ENCODE measurements around the gene CDC14C.
"Not testable (repeated sequence)": the region's sequence is repeated elsewhere in the genome, so short reads cannot be mapped to it uniquely, and the experiment has no call there.

The CDC14C gene

GRCh38 chr7:48924433-48924832 is at the start of gene CDC14C:
Gene CDC14C (plus strand): TSS chr7:48924547. CDS start chr7:48924673, 126 bp downstream.
- in situ Hi-C loops (cut with HindIII; ENCODE audit: low sequenced_read_pairs): no loop called here

- in situ Hi-C loops (cut with HindIII; ENCODE audit: low sequenced_read_pairs): no loop called here
These were observed 49.1 kb upstream of the CDC14C start for GRCh38 chr7:48875045-48875916.

DNA sequence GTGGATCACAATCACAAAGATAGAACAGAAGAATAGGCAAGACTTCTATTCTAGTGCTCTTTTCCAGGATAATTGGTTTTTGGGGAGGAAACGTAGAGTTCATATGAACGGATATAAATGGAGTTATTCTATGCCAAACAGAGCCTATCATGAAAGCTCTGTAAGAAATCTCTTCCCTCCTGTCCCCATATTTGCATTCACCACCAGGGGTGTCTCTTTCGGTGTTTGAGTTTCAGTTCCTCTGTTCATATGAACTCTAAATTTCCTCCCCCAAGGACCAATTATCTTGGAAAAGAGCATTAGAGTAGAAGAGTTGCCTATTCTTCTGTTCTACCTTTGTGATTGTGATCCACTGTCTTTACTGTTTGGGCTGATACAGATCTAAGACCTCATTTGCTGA is 48.3 kb upstream of the CDC14C start:
- in situ Hi-C loops (cut with HindIII; ENCODE audit: low sequenced_read_pairs): no loop called here

DNA sequence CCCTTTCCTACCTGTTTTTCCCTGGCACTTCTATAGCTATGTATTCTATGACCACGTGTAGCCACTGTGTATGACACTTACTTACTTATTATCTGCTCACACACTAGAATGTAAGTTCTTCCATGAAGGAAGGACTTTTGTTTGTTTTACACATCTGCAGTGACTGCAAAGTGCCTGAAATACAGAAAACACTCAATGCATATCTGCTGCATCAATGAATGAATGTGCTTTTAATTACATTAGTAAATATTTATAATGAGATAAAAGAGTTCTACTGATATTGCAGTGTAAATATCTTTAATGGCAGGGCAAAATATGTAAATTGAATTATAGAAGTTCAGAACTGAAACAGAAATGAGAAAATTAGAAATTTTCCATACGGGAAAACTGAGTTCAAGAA is 43.5 kb upstream of the CDC14C start:
- in situ Hi-C loops (cut with HindIII; ENCODE audit: low sequenced_read_pairs): no loop called here

GRCh38 chr7:48887500-48887899 is 36.8 kb upstream of the CDC14C start:
- in situ Hi-C loops (cut with HindIII; ENCODE audit: low sequenced_read_pairs): no loop called here

DNA sequence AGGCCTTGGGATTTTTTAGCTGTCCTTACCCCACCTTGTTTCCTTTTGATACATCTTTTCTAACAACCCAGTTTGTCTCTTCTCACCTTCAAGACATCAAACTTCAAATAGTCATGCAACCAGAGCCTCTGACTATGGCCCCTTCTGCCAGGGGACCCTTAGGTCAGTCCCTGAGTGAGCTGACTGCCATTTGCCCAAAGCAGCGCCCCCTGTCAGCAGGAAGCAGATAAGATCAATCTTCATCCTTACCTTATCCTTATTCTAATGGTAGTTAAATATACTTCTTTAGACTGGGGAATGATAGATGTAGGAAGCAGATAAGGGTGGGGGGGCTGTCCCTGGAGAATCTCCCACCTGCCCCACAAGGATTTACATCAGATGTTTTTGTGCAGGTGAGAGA is 29.8 kb upstream of the CDC14C start:
- in situ Hi-C loops (cut with HindIII; ENCODE audit: low sequenced_read_pairs): no loop called here

DNA sequence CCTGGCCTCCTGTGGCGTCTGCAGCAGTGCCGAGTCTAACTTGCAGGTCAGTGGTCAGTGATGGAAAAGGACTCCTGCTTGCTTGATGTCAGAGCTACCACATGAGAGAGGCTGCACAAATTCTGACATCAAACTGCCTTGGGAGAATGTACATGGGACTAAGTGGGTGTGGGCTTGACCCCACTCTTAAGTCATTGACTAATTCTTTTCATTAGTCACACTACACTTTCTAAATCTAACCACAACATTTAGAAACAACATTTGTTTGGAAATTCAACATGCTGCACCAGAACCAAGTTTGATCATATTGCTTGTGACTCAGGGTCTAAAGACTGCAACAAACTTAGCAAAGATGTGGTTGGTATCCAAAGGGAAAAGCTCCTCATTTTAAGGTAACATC is 24.4 kb upstream of the CDC14C start:
- in situ Hi-C loops (cut with HindIII; ENCODE audit: low sequenced_read_pairs): no loop called here

DNA sequence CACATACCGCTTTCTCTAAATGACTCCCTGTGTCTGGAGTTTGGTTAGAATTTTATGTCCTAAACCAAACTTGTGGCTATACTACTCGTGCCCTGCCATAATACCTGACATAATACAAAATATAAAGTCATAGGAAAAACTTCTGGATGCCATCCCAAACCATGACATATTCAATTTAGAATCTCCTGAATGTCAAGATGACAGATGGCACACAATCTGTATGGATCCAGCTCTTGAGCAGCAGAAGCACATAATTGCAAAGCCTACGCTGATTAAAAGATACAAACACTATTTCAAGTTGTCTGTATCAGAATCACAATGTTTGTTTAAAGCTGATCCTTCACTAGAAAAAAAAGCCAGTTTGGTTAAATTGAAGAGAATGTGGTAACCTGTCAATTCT is 22.4 kb upstream of the CDC14C start:
- in situ Hi-C loops (cut with HindIII; ENCODE audit: low sequenced_read_pairs): no loop called here

- in situ Hi-C loops (cut with HindIII; ENCODE audit: low sequenced_read_pairs): no loop called here
These were observed 19.4 kb upstream of the CDC14C start for GRCh38 chr7:48904975-48905374.

- in situ Hi-C loops (cut with HindIII; ENCODE audit: low sequenced_read_pairs): not testable (repeated sequence)
These were observed 18.7 kb upstream of the CDC14C start for GRCh38 chr7:48905686-48906085.

DNA sequence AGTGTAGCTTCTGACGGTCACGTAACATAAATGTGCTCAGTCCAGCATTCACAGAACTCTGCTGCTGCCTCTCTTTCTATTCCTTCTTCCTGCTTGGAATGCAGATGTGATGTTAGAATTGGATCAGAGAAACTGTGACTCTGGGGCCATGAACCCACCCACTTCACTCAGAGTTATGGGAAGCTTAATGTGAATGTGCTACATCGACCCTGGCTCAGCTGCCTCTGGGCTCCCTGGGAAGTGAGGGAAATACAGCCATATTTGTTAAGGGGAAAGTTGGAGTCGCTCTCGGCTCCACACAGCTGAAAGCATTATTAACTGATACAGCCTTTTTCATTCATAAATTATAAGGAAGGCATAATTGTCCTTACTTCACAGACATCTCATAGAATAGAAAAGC is 14.5 kb upstream of the CDC14C start:
- in situ Hi-C loops (cut with HindIII; ENCODE audit: low sequenced_read_pairs): not testable (repeated sequence)

GRCh38 chr7:48931481-48931880 is 7.1 kb downstream of the CDC14C start:
- in situ Hi-C loops (cut with HindIII; ENCODE audit: low sequenced_read_pairs): no loop called here

GRCh38 chr7:48932126-48932910 is 8.0 kb downstream of the CDC14C start:
- in situ Hi-C loops (cut with HindIII; ENCODE audit: low sequenced_read_pairs): no loop called here

- in situ Hi-C loops (cut with HindIII; ENCODE audit: low sequenced_read_pairs): no loop called here
These were observed 9.3 kb downstream of the CDC14C start for GRCh38 chr7:48933549-48934085.

DNA sequence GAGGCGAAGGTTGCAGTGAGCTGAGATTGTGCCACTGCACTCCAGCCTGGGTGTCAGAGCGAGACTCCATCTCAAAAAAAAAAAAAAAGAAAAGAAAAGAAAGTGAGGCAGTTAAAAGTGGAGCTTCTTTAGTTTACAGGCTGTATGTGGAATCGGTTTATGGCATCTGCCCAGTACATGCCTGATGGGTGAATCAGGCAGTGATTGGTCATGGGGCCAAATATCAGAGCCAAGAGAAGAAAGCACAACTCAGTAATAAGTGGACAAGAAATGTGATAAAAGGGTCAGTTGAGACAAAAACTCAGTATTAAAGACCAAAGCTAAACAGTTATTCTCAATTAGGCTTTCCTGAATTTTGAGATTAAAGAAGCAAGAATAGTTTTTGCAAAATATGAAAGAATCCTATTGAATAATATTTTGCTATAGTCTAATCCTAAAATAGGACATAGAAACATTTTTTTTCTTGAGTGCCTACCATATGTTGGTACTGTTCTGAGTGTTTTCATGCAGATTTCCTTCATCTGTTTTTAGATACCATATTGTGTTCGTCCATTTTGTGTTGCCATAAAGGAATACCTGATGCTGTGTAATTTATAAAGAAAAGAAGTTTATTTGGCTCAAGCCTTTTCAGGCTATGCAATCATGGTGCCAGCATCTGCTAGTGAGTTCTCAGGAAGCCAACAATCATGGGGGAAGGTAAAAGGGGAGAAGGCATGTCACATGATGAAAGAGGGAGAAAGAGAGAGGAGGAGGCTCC is 14.4 kb downstream of the CDC14C start:
- in situ Hi-C loops (cut with HindIII; ENCODE audit: low sequenced_read_pairs): no loop called here

- in situ Hi-C loops (cut with HindIII; ENCODE audit: low sequenced_read_pairs): no loop called here
These were observed 19.1 kb downstream of the CDC14C start for GRCh38 chr7:48943279-48943990.

GRCh38 chr7:48955916-48956315 is 31.6 kb downstream of the CDC14C start:
- in situ Hi-C loops (cut with HindIII; ENCODE audit: low sequenced_read_pairs): loop anchor here (5.0 kb wide), 1 partner anchor 61 kb away; no protein-coding TSS in a partner anchor

- in situ Hi-C loops (cut with HindIII; ENCODE audit: low sequenced_read_pairs): loop anchor here (5.0 kb wide), 1 partner anchor 58 kb away; no protein-coding TSS in a partner anchor
These were observed 35.3 kb downstream of the CDC14C start for GRCh38 chr7:48959676-48960075.

GRCh38 chr7:48962821-48963505 is 38.6 kb downstream of the CDC14C start:
- in situ Hi-C loops (cut with HindIII; ENCODE audit: low sequenced_read_pairs): no loop called here

GRCh38 chr7:48964074-48964473 is 39.7 kb downstream of the CDC14C start:
- in situ Hi-C loops (cut with HindIII; ENCODE audit: low sequenced_read_pairs): no loop called here
